GM12878 (cell line): Measurements from ENCODE around the gene CACNA1H. TPM values are rescaled to one million over a fixed set of nuclear protein-coding genes. Genes with fewer than 3 reads are reported as not detected.

Experiments
- ATAC-seq: fragments of 200-7000 bp; cut with Tn5 transposase; 3 replicates; pipeline ENCODE4 v1.9.1; 2020; ENCODE audit warnings: mild to moderate bottlenecking, moderate library complexity
- BruUV-seq: library from RNA; stranded (reverse); fragments of 400-500 nt; replicated peaks from 2 replicates; lab custom pipeline; 2021; lab: Mats Ljungman, UMichigan
- CTCF ChIA-PET: fragments of 300-600 bp; sonication (Branson Sonifier 250); formaldehyde crosslinking; extraction: SDS; loops from one replicate; lab custom pipeline; 2021; ENCODE audit warnings: inconsistent platforms; lab: Yijun Ruan, JAX
- POLR2A ChIA-PET: fragments of 350-600 bp; formaldehyde crosslinking; extraction: SDS; loops from one replicate; lab custom pipeline; 2021; ENCODE audit warnings: inconsistent platforms; lab: Charles Lee
- RAD21 ChIA-PET: fragments of 300-600 bp; sonication (Branson Sonifier 250); formaldehyde crosslinking; loops from one replicate; lab custom pipeline; 2023; ENCODE audit warnings: antibody characterized with exemption; ENCODE audit not compliant: unreplicated experiment; lab: Charles Lee
- SMC1A ChIA-PET: fragments of 300-600 bp; sonication (Branson Sonifier 250); formaldehyde crosslinking; loops from one replicate; lab custom pipeline; 2023; ENCODE audit not compliant: unreplicated experiment, uncharacterized antibody; lab: Charles Lee
- DNase-seq: peaks from one replicate; pipeline ENCODE4 v3.0.0-alpha.2; 2011; ENCODE audit warnings: low read depth, low spot score
- FAIRE-seq: peaks from 3 replicates; lab custom pipeline; 2011; peaks lifted over from hg19 to GRCh38; lab: Jason Lieb, UNC
- H2AFZ ChIP-seq: 2 replicates; pipeline ENCODE4 v1.6.0; 2011; ENCODE audit warnings: low read depth, low read length, control low read depth; ENCODE audit not compliant: control insufficient read depth
- H3K27ac ChIP-seq: 2 replicates; pipeline ENCODE4 v1.5.1; 2011; ENCODE audit warnings: control low read depth; ENCODE audit not compliant: control insufficient read depth, insufficient read depth
- H3K27me3 ChIP-seq, 2 experiments: replicated peaks in 1 of 2; 2 replicates each; pipeline versions ENCODE4 v1.6.0 to v1.6.1; 2011; ENCODE audit warnings: low read length in 1 of 2; ENCODE audit not compliant: control insufficient read depth in 2 of 2, insufficient read depth in 2 of 2
- H3K36me3 ChIP-seq, 2 experiments: 2 replicates each; pipeline ENCODE4 v1.5.1; 2011; ENCODE audit warnings: low read length in 1 of 2; ENCODE audit not compliant: control insufficient read depth in 2 of 2, insufficient read depth in 2 of 2
- H3K4me1 ChIP-seq: 2 replicates; pipeline ENCODE4 v1.6.1; 2011; ENCODE audit warnings: mild to moderate bottlenecking, low read length, moderate library complexity, mixed read lengths; ENCODE audit not compliant: control insufficient read depth, insufficient read depth
- H3K4me2 ChIP-seq: 2 replicates; pipeline ENCODE4 v1.6.0; 2011; ENCODE audit warnings: control low read depth; ENCODE audit not compliant: control insufficient read depth, insufficient read depth
- H3K4me3 ChIP-seq: fragments of 200-600 bp; sonication (generic); 2 replicates; pipeline ENCODE4 v1.5.1; 2016
- H3K79me2 ChIP-seq: 2 replicates; pipeline ENCODE4 v1.6.0; 2011; ENCODE audit warnings: low read length; ENCODE audit not compliant: control insufficient read depth, insufficient read depth
- H3K9ac ChIP-seq: 2 replicates; pipeline ENCODE4 v1.8.0; 2011; ENCODE audit warnings: low read length, control low read depth, mixed read lengths; ENCODE audit not compliant: control insufficient read depth, insufficient read depth
- H3K9me3 ChIP-seq: replicated peaks from 3 replicates; pipeline ENCODE4 v1.5.1; 2011; ENCODE audit warnings: mild to moderate bottlenecking, low read length; ENCODE audit not compliant: control insufficient read depth, insufficient read depth
- H4K20me1 ChIP-seq: 2 replicates; pipeline ENCODE4 v1.6.0; 2011; ENCODE audit not compliant: control insufficient read depth, insufficient read depth
- CHD1 ChIP-seq: IDR thresholded peaks from 2 replicates; pipeline ENCODE4 v1.6.1; 2012; ENCODE audit warnings: low read depth, low read length, improper control_type of control experiment
- IKZF1 ChIP-seq: fragments of 450-650 bp; conservative IDR thresholded peaks from 2 replicates; pipeline ENCODE4 v1.6.1; 2017; ENCODE audit warnings: antibody characterized with exemption, mild to moderate bottlenecking
- IKZF2 ChIP-seq, 2 experiments: fragments of 450-650 bp; IDR thresholded peaks; 2 replicates each; pipeline ENCODE4 v1.6.1; 2017; ENCODE audit warnings: mild to moderate bottlenecking in 2 of 2, moderate library complexity in 2 of 2
- MYC ChIP-seq: IDR thresholded peaks from 2 replicates; pipeline ENCODE4 v1.6.1; 2011; ENCODE audit warnings: mild to moderate bottlenecking, low read length, moderate library complexity, inconsistent platforms; ENCODE audit not compliant: insufficient read depth, insufficient replicate concordance, insufficient read length, severe bottlenecking
- NFXL1 ChIP-seq: fragments of 450-650 bp; IDR thresholded peaks from 2 replicates; pipeline ENCODE4 v1.6.1; 2017; ENCODE audit warnings: antibody characterized with exemption, mild to moderate bottlenecking, borderline replicate concordance
- NKRF ChIP-seq: fragments of 450-650 bp; conservative IDR thresholded peaks from 2 replicates; pipeline ENCODE4 v1.6.1; 2017; ENCODE audit warnings: mild to moderate bottlenecking, moderate library complexity
- NR2C1 ChIP-seq: fragments of 450-650 bp; IDR thresholded peaks from 2 replicates; pipeline ENCODE4 v1.6.1; 2017; ENCODE audit warnings: antibody characterized with exemption, mild to moderate bottlenecking, moderate library complexity
- PRDM15 ChIP-seq: fragments of 450-650 bp; formaldehyde crosslinking; IDR thresholded peaks from 2 replicates; pipeline ENCODE4 v1.4.0; 2020; ENCODE audit warnings: mild to moderate bottlenecking, moderate library complexity
- RAD21 ChIP-seq: IDR thresholded peaks from 2 replicates; pipeline ENCODE4 v1.6.1; 2011; ENCODE audit warnings: mild to moderate bottlenecking, low read depth, low read length, moderate library complexity; ENCODE audit not compliant: insufficient read depth
- SMAD5 ChIP-seq: IDR thresholded peaks from 2 replicates; pipeline ENCODE4 v1.6.1; 2016; ENCODE audit warnings: antibody characterized with exemption, low read depth
- STAT3 ChIP-seq: IDR thresholded peaks from 2 replicates; pipeline ENCODE4 v1.6.1; 2011; ENCODE audit warnings: low read depth, low read length, improper control_type of control experiment
- ZBTB11 ChIP-seq: fragments of 450-650 bp; formaldehyde crosslinking; IDR thresholded peaks from 2 replicates; pipeline ENCODE4 v1.5.0; 2022; ENCODE audit warnings: mild to moderate bottlenecking, missing genetic modification characterization
- ZNF384 ChIP-seq: IDR thresholded peaks from 2 replicates; pipeline ENCODE4 v1.6.1; 2012; ENCODE audit warnings: low read depth, mild to moderate bottlenecking, low read length, improper control_type of control experiment, borderline replicate concordance
- WGBS: methylation state at CpG from one replicate; pipeline ENCODE4 v1.1.6; 2016; ENCODE audit warnings: low lambda C conversion rate; ENCODE audit not compliant: insufficient replicate concordance, insufficient coverage; ENCODE audit errors: missing lambda C conversion rate; 5-methylcytosine and 5-hydroxymethylcytosine counted together
- in situ Hi-C: fragments of 300-500 bp; cut with MboI; formaldehyde crosslinking; loops from 9 replicates; pipeline ENCODE4 v1.14.3; 2018; ENCODE audit warnings: mixed read lengths
- intact Hi-C: fragments of 100-400 bp; cut with micrococcal nuclease; formaldehyde crosslinking; loops from one replicate; pipeline ENCODE4 v1.14.2; 2022; ENCODE audit not compliant: unreplicated experiment
- polyA plus RNA-seq, 11 experiments: library from polyadenylated mRNA; depleted of rRNA in 4 of 11; unstranded in 6 of 11; stranded (reverse) in 5 of 11; fragments of >200 nt; fragmentation: Nextera tagmentation in 4 of 11; fragmentation: Illumina TruSeq in 1 of 11; extraction: Ambion mirVana in 4 of 11; extraction: Trizol in 1 of 11; gene quantifications; 1 replicate in 1 of 11; 2 replicates in 10 of 11; pipeline versions ENCODE4 v1.2.1 to v1.2.3, GENCODE V29; 2011 to 2016; ENCODE audit warnings: inconsistent platforms in 2 of 11, missing spikeins in 2 of 11, low read depth in 1 of 11
- total RNA-seq, 4 experiments: library from RNA; depleted of rRNA in 3 of 4; stranded (reverse); fragments of >200 nt in 3 of 4; fragmentation: Illumina TruSeq in 1 of 4; extraction: Trizol in 1 of 4; gene quantifications; 2 replicates each; pipeline versions ENCODE4 v1.2.1 to v1.2.3, GENCODE V29; 2013 to 2021
- TF ChIP-seq, protein P1 (sequence below): fragments of 450-650 bp; IDR thresholded peaks from 2 replicates; pipeline ENCODE4 v1.6.1; 2016; ENCODE audit warnings: mild to moderate bottlenecking

Gene CACNA1H
- total and polyA plus RNA-seq, 10 of the 15 experiments (the other 5 are each of a cell fraction or from before 2014, with no cell fraction given) = 0.03 to 0.54 TPM; not detected in 8

DNA sequence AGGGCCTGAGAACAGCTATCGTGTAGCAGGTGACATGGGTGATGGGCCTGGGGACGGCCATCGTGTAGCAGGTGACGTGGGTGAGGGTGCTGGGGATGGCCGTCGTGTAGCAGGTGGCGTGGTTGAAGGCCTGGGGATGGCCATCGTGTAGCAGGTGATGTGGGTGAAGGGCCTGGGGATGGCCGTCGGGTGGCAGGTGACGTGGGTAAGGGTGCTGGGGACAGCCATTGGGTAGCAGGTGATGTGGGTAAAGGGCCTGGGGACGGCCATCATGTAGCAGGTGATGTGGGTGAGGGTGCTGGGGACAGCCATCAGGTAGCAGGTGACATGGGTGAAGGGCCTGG lies 118.4 kb downstream of the CACNA1H start:
- BruUV-seq = no TSS peak
- Histone ChIP-seq H4K20me1 (no peaks in the 10 kb centered on the region), H3K79me2 (no peaks in the 10 kb centered on the region), H2AFZ (no peak overlapping the region), H3K9me3 (no peaks in the 10 kb centered on the region), H3K27ac (no peak overlapping the region), H3K9ac (no peak overlapping the region), H3K27me3 (no peaks in the 10 kb centered on the region), H3K4me2 (no peak overlapping the region), H3K4me1 (no peaks in the 10 kb centered on the region), H3K36me3 (no peaks in the 10 kb centered on the region), H3K4me3 (no peak overlapping the region)
- 41% methylated on average over 12 of the region's 12 CpGs for WGBS
- no peak for DNase-seq
- CTCF ChIA-PET = no interaction called here
- POLR2A ChIA-PET = no interaction called here
- SMC1A ChIA-PET = no interaction called here
- RAD21 ChIA-PET = no interaction called here
- in situ Hi-C loops (no loop called here), intact Hi-C loops (no loop called here)
- no peak for FAIRE-seq
- ATAC-seq = no peak
- TF ChIP-seq RAD21 (no peak), ZBTB11 (CRISPR knock-in tag) (no peak), SMAD5 (no peak), NKRF (no peak), STAT3 (no peak), MYC (no peak), NR2C1 (no peak), IKZF2 (IDR thresholded peaks at IDR 0.05) (no peak), CHD1 (no peak), ZNF384 (no peak), PRDM15 (CRISPR knock-in tag) (no peak), NFXL1 (no peak), IKZF1 (no peak)
- TF ChIP-seq, protein P1, sequence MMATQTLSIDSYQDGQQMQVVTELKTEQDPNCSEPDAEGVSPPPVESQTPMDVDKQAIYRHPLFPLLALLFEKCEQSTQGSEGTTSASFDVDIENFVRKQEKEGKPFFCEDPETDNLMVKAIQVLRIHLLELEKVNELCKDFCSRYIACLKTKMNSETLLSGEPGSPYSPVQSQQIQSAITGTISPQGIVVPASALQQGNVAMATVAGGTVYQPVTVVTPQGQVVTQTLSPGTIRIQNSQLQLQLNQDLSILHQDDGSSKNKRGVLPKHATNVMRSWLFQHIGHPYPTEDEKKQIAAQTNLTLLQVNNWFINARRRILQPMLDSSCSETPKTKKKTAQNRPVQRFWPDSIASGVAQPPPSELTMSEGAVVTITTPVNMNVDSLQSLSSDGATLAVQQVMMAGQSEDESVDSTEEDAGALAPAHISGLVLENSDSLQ = no peak
